COLO668 (cell line): Measurements from ENCODE around the gene TMEM258.

ENCODE experiments used
- DNase-seq: peaks from one replicate; lab custom pipeline; 2025; ENCODE audit not compliant: unreplicated experiment; lab: John Stamatoyannopoulos, UW

TMEM258 gene

DNA sequence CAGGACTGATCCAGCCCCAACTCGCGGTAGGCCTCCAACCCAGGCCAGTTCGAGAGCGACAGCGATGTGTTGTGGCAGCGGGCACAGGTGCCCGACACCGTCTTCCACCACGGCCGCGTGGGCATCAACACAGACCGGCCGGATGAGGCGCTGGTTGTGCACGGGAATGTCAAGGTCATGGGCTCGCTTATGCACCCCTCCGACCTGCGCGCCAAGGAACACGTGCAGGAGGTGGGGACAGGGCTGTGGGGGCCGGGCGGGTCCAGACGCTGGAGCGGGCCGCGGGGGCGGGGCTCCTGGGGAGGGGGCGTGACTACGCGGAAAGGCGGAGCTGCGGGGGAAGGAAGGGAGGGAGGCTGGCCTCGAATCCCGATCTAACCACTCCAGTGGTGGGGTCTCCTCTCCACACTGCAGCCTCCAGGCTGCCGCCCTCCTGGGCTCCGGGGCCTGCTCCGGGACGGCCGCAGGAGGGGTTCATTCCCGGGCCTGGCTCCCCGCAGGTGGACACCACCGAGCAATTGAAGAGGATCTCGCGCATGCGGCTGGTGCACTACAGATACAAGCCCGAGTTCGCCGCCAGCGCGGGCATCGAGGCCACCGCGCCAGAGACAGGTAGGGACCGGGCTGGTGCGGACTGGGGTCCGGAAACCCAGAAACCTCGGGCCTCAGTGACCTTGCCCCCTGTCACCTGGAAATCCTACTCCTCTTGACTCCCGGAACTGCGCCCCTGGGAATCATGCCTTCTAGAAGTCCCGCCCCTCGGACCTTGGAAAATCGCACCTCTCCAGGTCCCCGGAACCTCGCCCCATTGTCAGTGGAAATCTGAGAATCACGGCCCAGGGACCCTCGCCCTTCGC, 14.9 kb downstream of the TMEM258 start:
- DNase-seq: no peak

DNA sequence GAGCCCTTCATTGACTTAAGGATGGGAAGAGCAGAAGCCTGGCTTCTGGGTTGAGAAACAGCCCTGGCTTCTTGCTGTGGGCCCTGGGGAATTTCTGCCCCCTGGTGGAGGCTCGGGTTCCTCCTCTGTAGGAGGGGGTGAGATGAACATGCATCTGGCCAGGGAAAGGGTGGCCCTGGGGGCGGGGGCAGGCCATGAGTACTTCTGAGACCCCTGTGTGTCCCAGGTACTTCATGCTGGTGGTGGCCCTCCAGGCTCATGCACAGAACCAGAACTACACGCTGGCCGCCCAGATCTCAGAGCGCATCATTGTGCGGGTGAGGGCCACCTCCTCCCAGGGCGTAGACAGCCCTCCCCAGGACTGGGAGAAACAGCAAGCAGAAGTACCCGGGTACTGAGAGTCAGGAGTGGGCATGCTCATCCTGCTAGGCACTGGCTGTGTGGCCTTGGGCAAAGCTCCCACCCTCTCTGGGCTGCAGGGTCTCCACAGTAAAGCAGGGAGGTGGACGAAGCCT, 15.8 kb downstream of the TMEM258 start:
- DNase-seq: peak; percentile 60

DNA sequence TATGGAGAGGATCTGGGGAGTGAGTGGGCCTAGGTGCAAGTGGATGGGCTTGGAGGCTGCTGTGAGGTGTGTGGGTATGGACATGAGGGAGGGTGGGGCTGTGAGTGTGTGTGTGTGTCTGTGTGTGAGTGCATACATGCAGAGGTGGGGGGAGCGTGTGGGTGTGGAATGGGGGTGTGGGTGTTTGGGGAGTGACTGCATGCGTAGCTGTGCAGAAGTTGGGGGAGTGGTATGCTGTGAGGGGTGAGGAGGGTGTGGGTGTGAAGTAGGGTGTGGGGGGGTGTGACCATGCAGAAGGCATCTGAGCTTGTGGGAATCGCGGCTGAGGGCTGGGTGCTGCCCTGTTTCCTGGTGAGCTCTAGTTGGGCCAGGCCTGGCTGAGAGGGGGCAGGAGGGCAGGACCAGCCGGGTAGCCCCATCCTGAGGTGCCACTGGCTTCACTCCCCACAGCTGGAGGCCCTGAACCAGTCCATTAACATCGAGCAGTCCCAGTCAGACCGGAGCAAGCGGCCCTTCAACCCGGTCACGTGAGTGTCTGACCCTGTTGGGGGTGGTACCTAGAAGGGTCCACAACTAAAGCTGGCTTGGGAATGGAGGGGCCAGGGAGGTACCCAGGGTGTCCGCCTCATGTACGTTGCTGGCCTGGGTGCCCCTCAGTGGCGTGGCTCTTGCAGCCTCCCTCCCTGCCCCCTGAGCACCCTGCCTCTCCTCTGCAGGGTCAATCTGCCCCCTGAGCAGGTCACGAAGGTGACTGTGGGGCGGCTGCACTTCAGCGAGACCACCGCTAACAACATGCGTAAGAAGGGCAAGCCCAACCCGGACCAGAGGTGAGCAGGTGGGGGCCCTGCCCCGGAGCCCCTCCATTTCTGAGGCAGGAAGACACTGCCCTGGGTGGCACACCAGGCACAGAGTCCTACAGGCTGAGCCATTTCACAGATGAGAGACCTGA, 16.5 kb downstream of the TMEM258 start:
- DNase-seq: no peak

DNA sequence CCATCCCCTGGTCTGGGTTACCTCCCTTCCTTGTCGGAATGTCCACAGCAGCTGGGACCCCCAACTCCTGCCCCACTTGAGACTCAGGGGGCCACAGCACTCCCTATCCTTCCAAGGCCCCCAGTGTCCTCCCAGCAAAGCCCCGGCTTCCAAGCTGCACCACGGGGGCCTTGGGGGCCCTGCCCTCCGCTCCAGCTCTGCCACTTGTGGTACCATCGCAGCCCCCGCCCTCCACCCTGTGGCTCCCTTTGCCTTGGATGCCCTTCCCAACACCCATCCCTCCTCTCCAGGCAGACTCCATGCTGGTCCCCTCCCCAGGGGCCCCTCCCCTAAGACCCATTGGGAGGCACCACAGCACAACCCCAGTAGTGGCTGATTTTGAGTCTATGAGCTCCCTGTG, 17.3 kb downstream of the TMEM258 start:
- no peak for DNase-seq

DNA sequence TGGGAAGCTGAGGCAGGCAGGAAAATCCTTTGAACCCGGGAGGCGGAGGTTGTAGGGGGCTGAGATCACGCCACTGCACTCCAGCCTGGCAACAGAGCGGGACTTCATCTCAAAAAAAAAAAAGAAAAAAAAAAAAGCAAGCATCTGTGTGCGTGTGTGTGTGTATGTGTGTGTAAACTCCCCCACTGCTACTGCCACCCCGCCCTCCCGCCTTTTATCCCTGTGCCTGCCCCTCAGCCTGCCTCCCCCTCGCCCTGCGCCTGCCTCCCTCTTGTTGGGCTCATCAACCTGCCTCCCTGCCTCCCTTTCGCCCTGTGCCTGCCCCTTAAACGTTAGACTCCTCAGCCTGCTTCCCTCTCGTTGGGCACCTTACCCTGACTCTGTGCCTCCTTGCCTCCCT, 18.0 kb downstream of the TMEM258 start:
- no peak for DNase-seq

DNA sequence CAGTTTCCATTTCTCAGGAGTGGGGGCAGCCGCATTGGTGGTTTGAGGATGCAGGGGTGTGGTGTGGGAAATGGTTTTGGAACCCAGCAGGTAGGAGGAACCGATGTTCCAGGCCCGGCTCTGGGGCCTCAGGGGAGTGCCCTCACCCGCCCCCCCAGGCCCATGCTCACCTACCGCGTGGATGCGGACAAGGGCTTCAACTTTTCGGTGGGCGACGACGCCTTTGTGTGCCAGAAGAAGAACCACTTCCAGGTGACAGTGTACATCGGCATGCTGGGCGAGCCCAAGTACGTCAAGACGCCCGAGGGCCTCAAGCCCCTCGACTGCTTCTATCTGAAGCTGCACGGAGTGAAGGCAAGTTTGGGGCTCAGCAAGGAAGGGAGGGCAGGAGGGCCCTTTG, 18.6 kb downstream of the TMEM258 start:
- no peak for DNase-seq

GRCh38 chr11:61773356-61773755, 19.0 kb downstream of the TMEM258 start:
- DNase-seq: no peak

DNA sequence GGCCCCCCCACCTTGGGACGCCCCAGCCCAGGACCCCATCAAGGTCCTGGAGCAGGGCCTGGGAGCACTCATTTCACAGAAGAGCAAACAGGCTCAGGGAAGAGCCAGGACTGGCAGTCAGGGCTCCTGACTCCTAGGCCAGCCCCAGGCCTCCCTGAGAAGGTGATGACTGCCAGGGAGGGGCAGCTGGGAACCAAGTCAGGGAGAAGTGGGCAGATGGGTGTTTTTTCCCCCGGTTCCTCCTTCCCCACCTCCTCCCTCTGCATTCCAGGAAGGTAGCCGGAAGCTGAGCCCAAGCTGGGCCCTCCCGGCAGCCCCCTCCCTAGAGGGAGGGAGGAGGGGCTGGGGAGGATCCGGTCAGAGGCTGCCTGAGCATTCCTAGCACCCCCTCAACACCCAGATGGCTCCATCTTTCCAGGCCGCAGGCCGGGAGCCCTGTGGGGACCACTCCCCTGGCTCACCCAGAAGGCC, 20.4 kb downstream of the TMEM258 start:
- DNase-seq: no peak

- DNase-seq: no peak
Measured at GRCh38 chr11:61771195-61771894, 21.1 kb downstream of the TMEM258 start.

- DNase-seq: no peak
Measured at GRCh38 chr11:61769946-61770683, 22.3 kb downstream of the TMEM258 start.

- DNase-seq: no peak
Measured at GRCh38 chr11:61769169-61769920, 23.1 kb downstream of the TMEM258 start.

DNA sequence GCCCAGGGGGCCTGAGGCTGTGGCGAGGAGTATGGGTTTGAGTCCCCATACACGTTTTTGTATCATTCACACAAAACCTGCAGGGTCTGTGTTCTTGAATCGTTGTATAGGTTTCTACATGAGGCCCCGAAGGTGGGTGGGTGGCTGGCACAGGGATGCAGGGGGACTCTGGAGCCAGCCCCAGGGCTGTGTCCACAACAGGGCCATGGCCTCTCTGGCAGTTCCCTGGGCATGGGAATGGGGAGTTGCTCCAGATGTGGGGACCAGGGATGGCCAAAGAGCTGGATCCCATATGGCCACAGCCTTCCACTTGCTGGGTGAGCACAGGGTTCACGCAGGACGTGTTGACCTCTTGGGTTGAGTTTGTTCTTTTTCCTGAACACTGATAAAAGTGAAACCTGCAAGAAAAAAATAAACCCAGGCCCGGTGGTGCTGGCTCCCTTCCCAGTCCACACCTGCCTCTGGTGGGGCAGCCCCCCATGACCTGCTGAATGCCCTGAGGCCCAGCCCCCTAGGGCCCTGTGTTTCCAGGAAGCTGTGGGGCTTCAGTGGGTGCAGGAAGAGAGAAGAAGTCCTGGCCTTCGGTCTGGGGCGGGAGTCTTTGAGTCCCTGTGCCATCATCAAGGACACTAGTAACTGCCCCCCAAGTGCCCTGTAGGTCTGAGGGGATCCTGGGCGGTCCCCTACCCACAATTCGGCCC, 23.9 kb downstream of the TMEM258 start:
- DNase-seq: no peak

DNA sequence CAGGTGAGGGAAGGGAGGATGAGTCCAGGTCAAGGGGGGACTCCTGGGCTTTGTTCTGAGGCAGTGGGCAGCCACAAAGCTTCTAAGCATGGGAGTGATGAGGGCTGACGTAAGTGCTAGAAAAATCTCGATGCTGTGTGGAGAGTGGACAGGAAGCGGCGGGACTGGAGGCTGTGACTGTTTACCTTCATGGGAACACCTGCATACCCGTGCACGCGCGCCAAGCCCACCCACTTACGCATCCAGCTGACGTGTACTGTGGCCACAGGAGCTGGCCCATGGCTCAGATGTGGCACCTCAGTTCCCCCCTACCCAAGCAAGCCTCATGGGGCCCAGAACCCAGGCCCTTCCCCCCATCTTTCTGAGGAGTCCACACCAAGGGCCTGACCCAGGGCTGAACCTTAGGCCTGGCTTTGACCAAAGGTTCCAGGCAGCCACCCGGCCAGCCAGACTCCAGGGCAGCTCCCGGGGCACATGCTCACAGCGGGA, 26.0 kb downstream of the TMEM258 start:
- peak; percentile 57 for DNase-seq

DNA sequence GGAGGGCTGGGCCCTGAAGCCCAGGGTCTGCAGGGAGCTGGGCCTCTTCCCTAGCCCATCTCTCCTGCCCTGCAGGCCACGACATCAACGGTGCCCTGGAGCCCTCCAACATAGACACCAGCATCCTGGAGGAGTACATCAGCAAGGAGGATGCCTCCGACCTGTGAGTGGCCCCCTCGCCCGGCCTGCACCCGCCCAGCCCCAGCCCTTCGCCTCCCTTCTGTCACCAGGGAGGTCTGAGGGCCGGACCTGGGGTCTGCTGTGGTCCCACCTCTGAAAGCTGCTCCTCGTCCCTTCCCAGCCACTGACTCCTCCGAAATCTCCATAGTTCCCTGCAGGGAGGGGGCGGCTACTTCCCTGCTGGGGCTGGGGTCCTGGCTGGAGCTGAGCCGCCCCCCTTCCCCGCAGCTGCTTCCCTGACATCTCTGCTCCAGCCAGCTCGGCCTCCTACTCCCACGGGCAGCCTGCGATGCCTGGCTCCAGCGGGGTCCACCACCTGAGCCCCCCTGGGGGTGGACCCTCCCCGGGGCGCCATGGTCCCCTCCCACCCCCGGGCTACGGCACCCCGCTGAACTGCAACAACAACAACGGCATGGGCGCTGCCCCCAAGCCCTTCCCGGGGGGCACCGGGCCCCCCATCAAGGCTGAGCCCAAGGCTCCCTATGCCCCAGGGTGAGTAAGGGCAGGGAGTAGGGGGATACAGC, 26.7 kb downstream of the TMEM258 start:
- DNase-seq: no peak

DNA sequence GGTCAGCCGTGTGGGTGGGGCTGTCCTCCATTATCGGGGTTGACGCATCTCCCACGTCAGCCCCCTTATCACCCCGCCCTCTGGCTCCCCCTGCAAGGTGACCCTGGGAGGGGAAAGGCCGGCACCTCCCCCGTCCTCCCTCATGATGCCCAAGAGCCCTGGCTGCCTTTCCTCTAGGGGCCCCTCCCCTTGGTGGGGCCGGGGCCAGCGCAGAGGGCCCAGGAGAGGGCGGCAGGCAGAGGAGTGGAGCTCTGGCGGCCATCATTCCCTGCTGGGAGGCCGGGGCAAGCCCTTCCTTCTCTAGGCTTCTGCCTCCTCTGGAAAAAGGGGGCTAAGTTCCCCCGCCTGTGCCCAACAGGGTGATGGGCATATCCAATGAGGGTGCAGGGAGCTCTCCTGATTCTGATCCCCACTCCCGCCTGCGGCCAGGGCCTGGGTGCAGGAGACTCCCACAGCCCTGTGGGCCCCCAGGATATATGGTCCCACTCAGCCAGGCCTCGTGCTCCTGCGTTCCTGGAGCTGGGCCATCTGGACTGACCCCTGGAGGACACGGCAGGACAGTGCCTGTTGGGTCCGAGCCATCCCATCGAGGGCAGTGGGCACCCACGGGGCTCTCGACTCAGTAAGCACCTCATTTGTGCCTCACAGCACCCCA, 27.7 kb downstream of the TMEM258 start:
- no peak for DNase-seq

DNA sequence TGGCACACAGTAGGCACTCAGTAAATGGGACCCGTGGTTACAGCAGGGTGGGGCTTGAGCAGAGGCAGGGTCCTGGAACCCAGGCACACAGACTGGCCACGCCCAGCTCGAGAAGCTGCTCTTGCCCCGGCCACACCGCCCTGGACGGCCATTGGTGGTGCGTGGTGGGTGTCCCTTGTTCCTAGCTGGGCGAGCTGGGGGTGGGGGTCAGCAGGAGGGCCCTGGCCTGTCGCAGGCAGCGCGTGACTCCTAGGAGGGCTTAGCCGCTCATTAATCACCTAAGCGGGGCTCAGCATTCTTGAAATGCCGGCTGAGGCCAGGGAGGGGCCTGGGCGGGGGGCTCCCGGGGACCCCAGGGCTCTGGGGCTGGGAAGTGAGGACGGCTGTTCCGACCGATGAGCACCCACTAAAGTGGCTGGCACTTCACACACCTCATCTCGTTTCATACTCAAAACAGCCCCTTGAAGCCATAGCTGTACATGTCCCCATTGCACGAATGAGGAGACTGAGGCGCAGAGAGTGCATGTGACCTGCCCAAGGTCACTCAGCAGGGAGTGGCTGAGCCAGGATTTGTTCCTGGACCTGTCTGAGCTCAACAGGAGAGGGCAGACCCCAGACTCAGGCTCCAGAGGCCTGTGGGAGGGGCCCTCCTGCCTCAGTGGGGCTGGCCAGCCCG, 28.3 kb downstream of the TMEM258 start:
- DNase-seq: no peak

GRCh38 chr11:61762798-61763197, 29.6 kb downstream of the TMEM258 start:
- no peak for DNase-seq
